ENCODE measurements around the gene CEP170.
"Not testable (repeated sequence)": the region's sequence is repeated elsewhere in the genome, so short reads cannot be mapped to it uniquely, and the experiment has no call there.

- TF ChIP-seq, protein P1, sequence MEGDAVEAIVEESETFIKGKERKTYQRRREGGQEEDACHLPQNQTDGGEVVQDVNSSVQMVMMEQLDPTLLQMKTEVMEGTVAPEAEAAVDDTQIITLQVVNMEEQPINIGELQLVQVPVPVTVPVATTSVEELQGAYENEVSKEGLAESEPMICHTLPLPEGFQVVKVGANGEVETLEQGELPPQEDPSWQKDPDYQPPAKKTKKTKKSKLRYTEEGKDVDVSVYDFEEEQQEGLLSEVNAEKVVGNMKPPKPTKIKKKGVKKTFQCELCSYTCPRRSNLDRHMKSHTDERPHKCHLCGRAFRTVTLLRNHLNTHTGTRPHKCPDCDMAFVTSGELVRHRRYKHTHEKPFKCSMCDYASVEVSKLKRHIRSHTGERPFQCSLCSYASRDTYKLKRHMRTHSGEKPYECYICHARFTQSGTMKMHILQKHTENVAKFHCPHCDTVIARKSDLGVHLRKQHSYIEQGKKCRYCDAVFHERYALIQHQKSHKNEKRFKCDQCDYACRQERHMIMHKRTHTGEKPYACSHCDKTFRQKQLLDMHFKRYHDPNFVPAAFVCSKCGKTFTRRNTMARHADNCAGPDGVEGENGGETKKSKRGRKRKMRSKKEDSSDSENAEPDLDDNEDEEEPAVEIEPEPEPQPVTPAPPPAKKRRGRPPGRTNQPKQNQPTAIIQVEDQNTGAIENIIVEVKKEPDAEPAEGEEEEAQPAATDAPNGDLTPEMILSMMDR (IDR thresholded peaks at IDR 0.05; ENCODE audit: borderline replicate concordance, extremely low read depth, low read length, poor library complexity, severe bottlenecking) = not testable (repeated sequence)
- not testable (repeated sequence) for TF ChIP-seq EZH2 (IDR thresholded peaks at IDR 0.05; ENCODE audit: borderline replicate concordance, low read depth, low read length, severe bottlenecking)
These were observed 140.9 kb downstream of the CEP170 start for GRCh38 chr1:243114059-243114713.
